ENCODE measurements around the gene RAB13. TPM values are rescaled to one million over a fixed set of nuclear protein-coding genes. Genes with fewer than 3 reads are reported as not detected.

The RAB13 gene
- total and polyA plus RNA-seq, 2 of the 4 experiments (the other 2 are of a cell fraction): 42.3 to 249 TPM

DNA sequence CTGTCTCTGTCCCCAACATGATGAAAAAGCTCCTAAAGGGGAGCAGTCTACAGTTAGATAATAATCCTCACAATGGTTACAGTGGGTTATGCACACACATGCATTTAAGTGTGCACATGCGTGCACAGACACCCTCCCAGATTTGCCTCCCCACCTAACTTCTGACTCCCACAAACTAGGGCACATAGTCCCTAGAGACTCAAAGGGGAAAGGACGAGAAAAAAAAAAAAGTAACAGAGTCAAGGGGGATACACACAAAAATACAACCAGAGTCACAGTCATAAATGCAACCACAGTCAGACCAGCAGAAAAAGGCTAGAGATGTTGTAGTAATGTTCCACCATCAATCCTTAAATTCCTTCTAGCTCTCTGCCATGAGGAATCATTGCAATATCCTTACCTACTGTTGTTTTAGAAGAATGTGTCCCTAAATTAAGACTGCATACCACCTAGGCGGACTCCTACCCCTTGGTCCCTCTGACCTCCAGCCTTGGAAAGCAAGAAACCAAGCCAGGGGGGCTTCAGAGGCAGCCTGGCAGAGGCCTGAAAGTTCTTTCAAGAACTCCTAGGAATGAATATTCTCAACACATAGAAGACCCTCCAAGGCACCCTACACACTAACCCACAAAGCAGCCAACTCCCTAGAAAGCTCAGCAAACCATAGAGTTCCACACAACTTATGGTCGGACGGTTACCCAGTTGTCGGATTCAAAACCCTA is 29.0 kb downstream of the RAB13 start:
- Histone ChIP-seq H3K4me2 (ENCODE audit: low read depth, low read length) (peak overlapping the region; percentile 100), H4K8ac (ENCODE audit: low read depth in 2 of 2, low read length in 2 of 2) (peak overlapping the region; percentile 19 to 67), H2AFZ (replicated peaks; ENCODE audit: low read length, poor library complexity) (peak overlapping the region; percentile 86), H3K27ac (ENCODE audit: insufficient read depth, low read length) (peak overlapping the region; percentile 92), H3K56ac (ENCODE audit: extremely low read depth, insufficient read depth, low read length) (peak overlapping the region; percentile 61; the same call in 1 of the 2 replicates), H3K79me1 (ENCODE audit: low read depth in 1 of 2, low read length in 2 of 2) (peaks cover 27 to 77% of the 10 kb centered on the region in 2 experiments), H3K4me1 (ENCODE audit: control insufficient read depth, insufficient read depth, low read length) (peaks cover 13% of the 10 kb centered on the region), H3K36me3 (ENCODE audit: control insufficient read depth, insufficient read depth, low read length) (peaks cover 34% of the 10 kb centered on the region), H3K4me3 (ENCODE audit: insufficient read depth, low read depth, low read length) (peak overlapping the region; percentile 78), H2AK5ac (ENCODE audit: low read depth, low read length) (peak overlapping the region; percentile 92; the same call in 1 of the 2 replicates), H2BK20ac (ENCODE audit: low read depth, low read length) (no peak overlapping the region), H4K5ac (ENCODE audit: low read depth, low read length) (no peak overlapping the region), H2BK15ac (ENCODE audit: low read depth, low read length) (no peak overlapping the region), H3K18ac (ENCODE audit: low read depth, low read length) (no peak overlapping the region), H3K14ac (replicated peaks; ENCODE audit: low read depth, low read length) (peak overlapping the region; percentile 98), H2BK120ac (ENCODE audit: low read depth, low read length) (no peak overlapping the region), H3K23ac (ENCODE audit: low read depth, low read length) (peak overlapping the region; percentile 97), H2AK9ac (replicated peaks; ENCODE audit: low read depth, low read length, poor library complexity) (peak overlapping the region; percentile 32), H4K91ac (ENCODE audit: insufficient read depth, low read depth, low read length) (peak overlapping the region; percentile 44; the same call in 1 of the 2 replicates), H3K9ac (ENCODE audit: low read depth, low read length) (peak overlapping the region; percentile 92), H2BK5ac (ENCODE audit: low read depth, low read length, poor library complexity, severe bottlenecking) (peak overlapping the region; percentile 71), H3K9me3 (ENCODE audit: control insufficient read depth, insufficient read depth, low read length) (no peaks in the 10 kb centered on the region), H4K20me1 (ENCODE audit: insufficient read depth, low read length) (peaks cover 41% of the 10 kb centered on the region), H3K9me1 (ENCODE audit: insufficient read depth, low read length) (peaks cover 24% of the 10 kb centered on the region), H3K27me3 (ENCODE audit: control insufficient read depth, insufficient read depth, low read length) (no peaks in the 10 kb centered on the region), H3K4ac (ENCODE audit: low read depth, low read length) (peak overlapping the region; percentile 85)
- TF ChIP-seq RAD21 (IDR thresholded peaks at IDR 0.05; ENCODE audit: low read length): no peak
- no peak for TF ChIP-seq RFX5 (IDR thresholded peaks at IDR 0.05; ENCODE audit: low read depth, low read length)
- TF ChIP-seq FOS (IDR thresholded peaks at IDR 0.05; ENCODE audit: low read depth, low read length): no peak
- no peak for ATAC-seq (ENCODE audit: low read depth)
- CTCF ChIA-PET: interaction anchor here (1.3 kb wide), 1 partner anchor 10 kb away, joined by 3 read pairs; the partner anchor contains the start of gene DENND4B
- dilution Hi-C loops (cut with HindIII; ENCODE audit: low sequenced_read_pairs, unreplicated experiment): no loop called here
- no TSS peak for BruUV-seq (replicated peaks)
- intact Hi-C loops (cut with micrococcal nuclease): no loop called here
- WGBS, 2 experiments (ENCODE audit: extremely low coverage in 2 of 2, insufficient read length in 1 of 2): 80% methylated on average over 1 of the region's 6 CpGs; no CpG with 5 or more reads in 1 of the 2 experiments
- DNase-seq: no peak
- in situ Hi-C loops (cut with MboI; ENCODE audit: low sequenced_read_pairs): loop anchor here (25.0 kb wide), 1 partner anchor 420 kb away; the partner anchor contains the start of genes S100A3, S100A4, S100A5 and S100A6
- POLR2A ChIA-PET (ENCODE audit: unreplicated experiment): interaction anchor here (0.9 kb wide), 1 partner anchor 33 kb away, joined by 4 read pairs; no protein-coding TSS in a partner anchor
